Colonic mucosa (tissue), 4 donors: ENCODE measurements around the gene ADAMTS13. TPM values are rescaled to one million over a fixed set of nuclear protein-coding genes. Genes with fewer than 3 reads are reported as not detected.

Experiments used
- DNase-seq: peaks from one replicate; pipeline ENCODE4 v3.0.0-alpha.2; 2020
- H3K27ac ChIP-seq: fragments of 200-600 bp; one replicate; pipeline ENCODE4 v1.8.0; 2021
- H3K27me3 ChIP-seq: fragments of 200-600 bp; one replicate; pipeline ENCODE4 v1.8.0; 2021
- H3K36me3 ChIP-seq: fragments of 200-600 bp; one replicate; pipeline ENCODE4 v1.8.0; 2021
- H3K4me1 ChIP-seq: fragments of 200-600 bp; one replicate; pipeline ENCODE4 v1.8.0; 2021; ENCODE audit warnings: mild to moderate bottlenecking
- H3K4me3 ChIP-seq: fragments of 200-600 bp; one replicate; pipeline ENCODE4 v1.8.0; 2021
- H3K9ac ChIP-seq, 2 donors: one replicate each; pipeline ENCODE4 v1.7.0; 2013; ENCODE audit warnings: control low read depth in 2 of 2, low read depth in 2 of 2, low read length in 2 of 2
- H3K9me3 ChIP-seq: fragments of 200-600 bp; one replicate; pipeline ENCODE4 v1.8.0; 2021
- intact Hi-C: fragments of 100-400 bp; cut with DNase I; formaldehyde crosslinking; loops from one replicate; pipeline ENCODE4 v1.14.1; 2022
- total RNA-seq, 2 donors: library from RNA; stranded (reverse); fragmentation: NEBNext Ultra II Directional in 1 of 2; extraction: Animal tissue kit (Norgen Biotek cat#: 25700) in 1 of 2; gene quantifications; one replicate each; pipeline ENCODE4 v1.2.1, GENCODE V29; 2021
- TF ChIP-seq, protein P1 (sequence below): fragments of 200-600 bp; IDR thresholded peaks from one replicate; pipeline ENCODE4 v1.8.0; 2022; ENCODE audit warnings: antibody characterized with exemption, mild to moderate bottlenecking
- donor health status: healthy.
- donor health status: DM: no; HTN: no; CAD: no.
- donor health status: DM: no; HTN: no; CAD: no.

ADAMTS13 gene
- total RNA-seq, 2 donors from 2014 or later: 4.2 TPM

DNA sequence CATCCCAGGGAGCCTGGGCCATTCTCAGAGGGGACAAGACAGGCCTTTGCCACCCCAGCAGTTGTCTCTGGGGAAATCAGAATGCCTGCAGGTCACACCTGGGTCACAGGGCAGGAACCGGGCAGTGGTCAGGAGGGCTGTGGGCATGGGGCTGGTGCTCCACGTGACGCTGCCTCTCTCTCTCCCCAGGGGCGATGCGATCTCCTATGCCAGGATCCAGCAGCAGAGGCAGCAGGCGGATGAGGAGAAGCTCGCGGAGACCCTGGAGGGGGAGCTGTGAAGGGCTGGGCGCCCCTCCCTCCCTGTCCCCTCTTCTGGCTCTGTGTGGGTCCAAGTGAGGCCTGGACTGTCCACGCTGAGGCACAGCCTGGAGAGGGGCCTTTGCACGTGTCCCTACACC lies 46.2 kb downstream of the ADAMTS13 start:
- Histone ChIP-seq H3K27me3 (no peaks in the 10 kb centered on the region), H3K9me3 (no peaks in the 10 kb centered on the region), H3K36me3 (no peaks in the 10 kb centered on the region), H3K27ac (no peak overlapping the region), H3K4me1 (no peaks in the 10 kb centered on the region), H3K4me3 (no peak overlapping the region), H3K9ac (no peak overlapping the region)
- TF ChIP-seq, protein P1, sequence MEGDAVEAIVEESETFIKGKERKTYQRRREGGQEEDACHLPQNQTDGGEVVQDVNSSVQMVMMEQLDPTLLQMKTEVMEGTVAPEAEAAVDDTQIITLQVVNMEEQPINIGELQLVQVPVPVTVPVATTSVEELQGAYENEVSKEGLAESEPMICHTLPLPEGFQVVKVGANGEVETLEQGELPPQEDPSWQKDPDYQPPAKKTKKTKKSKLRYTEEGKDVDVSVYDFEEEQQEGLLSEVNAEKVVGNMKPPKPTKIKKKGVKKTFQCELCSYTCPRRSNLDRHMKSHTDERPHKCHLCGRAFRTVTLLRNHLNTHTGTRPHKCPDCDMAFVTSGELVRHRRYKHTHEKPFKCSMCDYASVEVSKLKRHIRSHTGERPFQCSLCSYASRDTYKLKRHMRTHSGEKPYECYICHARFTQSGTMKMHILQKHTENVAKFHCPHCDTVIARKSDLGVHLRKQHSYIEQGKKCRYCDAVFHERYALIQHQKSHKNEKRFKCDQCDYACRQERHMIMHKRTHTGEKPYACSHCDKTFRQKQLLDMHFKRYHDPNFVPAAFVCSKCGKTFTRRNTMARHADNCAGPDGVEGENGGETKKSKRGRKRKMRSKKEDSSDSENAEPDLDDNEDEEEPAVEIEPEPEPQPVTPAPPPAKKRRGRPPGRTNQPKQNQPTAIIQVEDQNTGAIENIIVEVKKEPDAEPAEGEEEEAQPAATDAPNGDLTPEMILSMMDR: no peak
- no peak for DNase-seq
- intact Hi-C loops: no loop called here

DNA sequence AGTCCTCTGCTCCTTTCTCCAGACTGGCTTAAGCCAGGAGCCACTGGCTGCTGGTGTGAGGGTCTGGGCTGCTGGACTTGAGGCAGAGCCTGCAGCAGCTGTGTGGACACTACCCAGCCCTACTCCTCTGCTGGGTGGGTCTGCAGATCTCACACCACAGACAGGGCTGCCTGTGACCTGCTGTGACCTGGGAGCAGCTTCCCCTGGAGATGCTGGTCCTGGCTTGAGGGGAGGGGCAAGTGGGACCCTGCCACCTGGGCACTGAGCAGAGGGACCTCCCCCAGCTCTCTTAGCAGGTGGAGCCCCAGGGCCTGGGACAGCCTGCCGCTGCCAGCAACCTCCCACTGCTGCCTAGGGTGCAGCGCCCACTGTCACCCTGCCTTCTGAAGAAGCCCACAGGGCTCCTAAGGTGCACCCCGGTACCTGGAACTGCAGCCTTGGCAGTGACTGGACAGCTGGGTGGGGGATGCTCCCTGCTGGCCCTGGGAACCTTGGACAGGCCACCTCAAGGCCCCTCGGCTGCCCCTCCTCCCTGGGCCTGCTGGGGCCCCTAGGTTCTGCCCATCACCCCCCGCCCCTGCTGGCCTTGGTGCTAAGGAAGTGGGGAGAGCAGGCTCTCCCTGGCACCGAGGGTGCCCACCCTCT lies 46.7 kb downstream of the ADAMTS13 start:
- Histone ChIP-seq H3K36me3 (no peaks in the 10 kb centered on the region), H3K4me3 (no peak overlapping the region), H3K9me3 (no peaks in the 10 kb centered on the region), H3K4me1 (no peaks in the 10 kb centered on the region), H3K27me3 (no peaks in the 10 kb centered on the region), H3K9ac (no peak overlapping the region), H3K27ac (no peak overlapping the region)
- no peak for DNase-seq
- intact Hi-C loops: no loop called here
- TF ChIP-seq, protein P1: no peak

DNA sequence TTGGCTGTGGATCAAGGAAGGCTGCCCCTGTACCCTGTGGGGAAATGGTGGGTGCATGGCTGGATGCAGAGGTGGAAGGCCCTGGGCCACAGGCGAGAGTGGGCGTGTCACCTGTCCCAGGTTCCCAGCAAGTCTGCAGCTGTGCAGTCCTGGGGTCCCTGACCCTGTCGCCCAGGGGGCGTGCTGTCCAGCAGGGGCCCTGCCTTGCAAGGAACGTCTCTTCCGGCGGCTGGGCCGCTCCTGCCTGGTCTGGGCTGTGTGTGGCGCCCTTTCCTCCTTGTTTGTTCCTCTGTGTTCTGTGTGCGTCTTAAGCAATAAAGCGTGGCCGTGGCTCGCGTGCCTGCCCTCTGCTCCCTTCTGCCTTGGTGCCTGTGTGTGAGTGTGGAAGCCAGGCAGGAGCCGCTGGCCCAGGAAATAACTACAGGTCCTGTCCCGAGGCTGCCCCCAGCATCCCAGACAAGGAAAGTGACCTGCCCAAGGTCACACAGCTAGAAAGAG lies 48.3 kb downstream of the ADAMTS13 start:
- no peaks in the 10 kb centered on the region for H3K36me3 ChIP-seq
- H3K27ac ChIP-seq: no peak overlapping the region
- no peak for DNase-seq
- no peaks in the 10 kb centered on the region for H3K9me3 ChIP-seq
- no peaks in the 10 kb centered on the region for H3K27me3 ChIP-seq
- no peak overlapping the region for H3K4me3 ChIP-seq
- H3K9ac ChIP-seq: peak overlapping the region in 1 of 2 donors; percentile 26
- TF ChIP-seq, protein P1: no peak
- no peaks in the 10 kb centered on the region for H3K4me1 ChIP-seq
- intact Hi-C loops: no loop called here

DNA sequence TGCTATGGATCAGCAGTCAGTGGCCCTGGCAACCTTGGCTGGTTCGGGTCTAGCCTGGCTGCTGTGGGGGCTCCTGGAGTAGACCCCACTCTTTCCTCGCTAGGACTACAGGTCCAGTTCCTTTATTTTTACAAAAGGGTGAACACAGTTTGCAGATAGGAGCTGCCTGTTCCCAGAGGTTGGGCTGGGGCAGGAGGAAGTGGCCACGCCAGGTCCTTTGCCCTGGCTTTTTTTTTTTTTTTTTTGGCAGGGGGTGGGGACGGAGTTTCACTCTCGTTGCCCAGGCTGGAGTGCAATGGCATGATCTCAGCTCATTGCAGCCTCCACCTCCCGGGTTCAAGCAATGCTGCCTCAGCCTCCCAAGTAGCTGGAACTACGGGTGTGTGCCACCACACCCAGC lies 48.8 kb downstream of the ADAMTS13 start:
- H3K27ac ChIP-seq: no peak overlapping the region
- intact Hi-C loops: no loop called here

DNA sequence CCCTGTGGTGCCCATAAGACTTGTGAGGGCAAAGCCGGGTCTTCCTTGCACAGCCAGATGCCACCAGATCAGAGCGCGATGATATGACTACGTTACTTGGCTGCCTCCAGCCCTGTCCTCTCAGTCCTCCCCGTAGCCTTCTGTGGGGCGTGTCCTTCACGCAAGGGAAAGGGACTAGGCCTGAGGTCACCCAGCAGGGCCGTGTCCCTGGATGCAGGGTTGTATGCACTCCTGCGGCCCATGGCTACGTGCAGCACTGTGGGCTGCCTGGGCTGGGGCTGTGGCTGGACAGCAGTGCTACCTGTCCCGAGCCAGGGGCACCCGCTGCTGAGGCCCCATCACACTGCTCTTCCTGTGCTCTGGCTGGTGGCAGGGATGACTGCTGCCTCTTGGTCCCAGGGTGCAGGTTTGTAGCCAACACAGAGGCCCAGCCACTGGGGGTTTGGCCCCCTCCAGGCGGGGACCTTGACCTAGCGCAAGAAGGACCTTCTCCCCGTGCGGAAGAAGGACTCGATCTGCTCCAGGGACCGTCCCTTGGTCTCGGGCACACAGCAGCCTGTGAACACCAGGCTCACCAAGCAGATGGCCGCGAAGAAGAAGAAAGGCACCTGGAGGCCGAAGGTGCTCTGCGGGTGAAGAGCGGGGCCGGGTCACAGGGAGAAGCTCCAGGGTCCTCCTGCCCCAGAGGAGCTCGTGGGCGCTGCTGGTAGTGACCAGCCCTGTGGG lies 49.5 kb downstream of the ADAMTS13 start:
- intact Hi-C loops: no loop called here
- no peak overlapping the region for H3K9ac ChIP-seq
- no peaks in the 10 kb centered on the region for H3K9me3 ChIP-seq
- no peaks in the 10 kb centered on the region for H3K27me3 ChIP-seq
- TF ChIP-seq, protein P1: no peak
- no peaks in the 10 kb centered on the region for H3K4me1 ChIP-seq
- no peak overlapping the region for H3K27ac ChIP-seq
- no peaks in the 10 kb centered on the region for H3K36me3 ChIP-seq
- no peak for DNase-seq
- H3K4me3 ChIP-seq: no peak overlapping the region

More for the DNA sequence above, 48.8 kb downstream of the ADAMTS13 start:
- H3K36me3 ChIP-seq: no peaks in the 10 kb centered on the region
- no peaks in the 10 kb centered on the region for H3K9me3 ChIP-seq
- DNase-seq: no peak
- no peak overlapping the region for H3K4me3 ChIP-seq
- peak overlapping the region in 1 of 2 donors; percentile 26 for H3K9ac ChIP-seq
- H3K27me3 ChIP-seq: no peaks in the 10 kb centered on the region
- TF ChIP-seq, protein P1: no peak
- no peaks in the 10 kb centered on the region for H3K4me1 ChIP-seq
